Spinal cord (tissue), 10 donors: ENCODE data around the gene COA7. TPM values are rescaled to one million over a fixed set of nuclear protein-coding genes. Genes with fewer than 3 reads are reported as not detected.
"Not testable (repeated sequence)": the region's sequence is repeated elsewhere in the genome, so short reads cannot be mapped to it uniquely, and the experiment has no call there.

Experiments
- DNase-seq, 6 donors: peaks; one replicate each; pipeline versions ENCODE4 v3.0.0 to v3.0.0-alpha.2; 2013 to 2015; ENCODE audit warnings: low spot score in 6 of 6, low read depth in 4 of 6
- H3K27ac ChIP-seq: one replicate; pipeline ENCODE4 v1.5.1; 2013; ENCODE audit warnings: low read depth, low read length, control low read depth
- H3K27me3 ChIP-seq: one replicate; pipeline ENCODE4 v1.6.1; 2013; ENCODE audit warnings: low read length; ENCODE audit not compliant: control insufficient read depth, insufficient read depth
- H3K36me3 ChIP-seq: one replicate; pipeline ENCODE4 v1.6.1; 2013; ENCODE audit warnings: low read length; ENCODE audit not compliant: control insufficient read depth, insufficient read depth
- H3K4me1 ChIP-seq: one replicate; pipeline ENCODE4 v1.6.1; 2013; ENCODE audit warnings: low read length; ENCODE audit not compliant: control insufficient read depth, insufficient read depth
- H3K4me3 ChIP-seq: one replicate; pipeline ENCODE4 v1.5.1; 2013; ENCODE audit warnings: low read depth, low read length, control low read depth
- H3K9me3 ChIP-seq: one replicate; pipeline ENCODE4 v1.6.1; 2013; ENCODE audit warnings: low read length; ENCODE audit not compliant: control insufficient read depth, insufficient read depth
- WGBS: methylation state at CpG from one replicate; pipeline ENCODE4 v1.1.5; 2013; ENCODE audit warnings: missing lambda C conversion rate; ENCODE audit not compliant: insufficient coverage; 5-methylcytosine and 5-hydroxymethylcytosine counted together
- polyA plus RNA-seq, 2 donors: library from polyadenylated mRNA; unstranded; fragments of 120-200 nt; gene quantifications; one replicate each; pipeline ENCODE4 v1.2.1, GENCODE V29; 2013; ENCODE audit not compliant: insufficient read length in 2 of 2
- total RNA-seq, 2 donors: library from RNA; depleted of rRNA in 1 of 2; stranded (reverse); fragments of 120-200 nt in 1 of 2; fragments of >200 nt in 1 of 2; gene quantifications; one replicate each; pipeline versions ENCODE4 v1.2.3 to v1.2.4, GENCODE V29; 2013 to 2014
- donor health status: healthy.

The COA7 gene
- total and polyA plus RNA-seq, 4 donors, result 11.5 to 30.0 (median 21.3) TPM

GRCh38 chr1:52706941-52707926 lies 9.1 kb upstream of the COA7 start:
- H3K27ac ChIP-seq, result no peak overlapping the region
- H3K4me3 ChIP-seq, result no peak overlapping the region
- no peaks in the 10 kb centered on the region for H3K36me3 ChIP-seq
- WGBS, result 91% methylated on average over 10 of the region's 18 CpGs
- H3K27me3 ChIP-seq, result no peaks in the 10 kb centered on the region
- H3K9me3 ChIP-seq, result no peaks in the 10 kb centered on the region
- H3K4me1 ChIP-seq, result peaks cover 7% of the 10 kb centered on the region
- no peak for DNase-seq

GRCh38 chr1:52706136-52706670 lies 8.1 kb upstream of the COA7 start:
- H3K36me3 ChIP-seq, result no peaks in the 10 kb centered on the region
- H3K4me1 ChIP-seq, result peaks cover 7% of the 10 kb centered on the region
- DNase-seq, result no peak
- WGBS, result 81% methylated on average over 3 of the region's 6 CpGs
- no peak overlapping the region for H3K4me3 ChIP-seq
- no peak overlapping the region for H3K27ac ChIP-seq
- H3K27me3 ChIP-seq, result no peaks in the 10 kb centered on the region
- H3K9me3 ChIP-seq, result no peaks in the 10 kb centered on the region

GRCh38 chr1:52702886-52703787 lies 5.0 kb upstream of the COA7 start:
- H3K36me3 ChIP-seq, result no peaks in the 10 kb centered on the region
- peaks cover 7% of the 10 kb centered on the region for H3K4me1 ChIP-seq
- peak; percentile 76 to 98 (median 85) for DNase-seq
- H3K9me3 ChIP-seq, result no peaks in the 10 kb centered on the region
- peak overlapping the region; percentile 78 for H3K27ac ChIP-seq
- peak overlapping the region; percentile 72 for H3K4me3 ChIP-seq
- WGBS, result 4% methylated on average over 30 of the region's 35 CpGs
- no peaks in the 10 kb centered on the region for H3K27me3 ChIP-seq

- Histone ChIP-seq H3K27me3 (no peaks in the 10 kb centered on the region), H3K4me1 (peaks cover 9% of the 10 kb centered on the region), H3K36me3 (peaks cover 16% of the 10 kb centered on the region), H3K9me3 (no peaks in the 10 kb centered on the region), H3K4me3 (no peak overlapping the region), H3K27ac (no peak overlapping the region)
- WGBS, result 90% methylated on average over 6 of the region's 7 CpGs
- DNase-seq, result no peak
Measured at GRCh38 chr1:52695627-52696026, 2.5 kb downstream of the COA7 start.

- Histone ChIP-seq H3K4me3 (no peak overlapping the region), H3K27ac (no peak overlapping the region), H3K36me3 (peaks cover 22% of the 10 kb centered on the region), H3K4me1 (peaks cover 9% of the 10 kb centered on the region), H3K9me3 (no peaks in the 10 kb centered on the region), H3K27me3 (no peaks in the 10 kb centered on the region)
- no peak for DNase-seq
- WGBS, result 88% methylated on average over 1 of the region's 1 CpG
Measured at GRCh38 chr1:52693843-52694242, 4.3 kb downstream of the COA7 start.

- 100% methylated on average over 2 of the region's 10 CpGs for WGBS
- not testable (repeated sequence) for H3K4me1 ChIP-seq, H3K9me3 ChIP-seq, H3K27ac ChIP-seq, DNase-seq, H3K4me3 ChIP-seq, H3K27me3 ChIP-seq
- H3K36me3 ChIP-seq, result peaks cover 22% of the 10 kb centered on the region
Measured at GRCh38 chr1:52693351-52693750, 4.8 kb downstream of the COA7 start.

- Histone ChIP-seq H3K36me3 (peaks cover 25% of the 10 kb centered on the region), H3K27ac (no peak overlapping the region), H3K4me3 (no peak overlapping the region), H3K27me3 (no peaks in the 10 kb centered on the region), H3K4me1 (peaks cover 5% of the 10 kb centered on the region), H3K9me3 (no peaks in the 10 kb centered on the region)
- DNase-seq, result no peak
- 100% methylated on average over 1 of the region's 4 CpGs for WGBS
Measured at GRCh38 chr1:52692697-52693096, 5.5 kb downstream of the COA7 start.

GRCh38 chr1:52691821-52692220 lies 6.3 kb downstream of the COA7 start:
- H3K9me3 ChIP-seq, result no peaks in the 10 kb centered on the region
- DNase-seq, result no peak
- no peaks in the 10 kb centered on the region for H3K27me3 ChIP-seq
- H3K4me3 ChIP-seq, result no peak overlapping the region
- H3K36me3 ChIP-seq, result peaks cover 29% of the 10 kb centered on the region
- 97% methylated on average over 3 of the region's 3 CpGs for WGBS
- no peaks in the 10 kb centered on the region for H3K4me1 ChIP-seq
- H3K27ac ChIP-seq, result no peak overlapping the region

- Histone ChIP-seq H3K9me3 (no peaks in the 10 kb centered on the region), H3K27ac (no peak overlapping the region), H3K36me3 (peaks cover 28% of the 10 kb centered on the region), H3K4me1 (peaks cover 2% of the 10 kb centered on the region), H3K27me3 (no peaks in the 10 kb centered on the region), H3K4me3 (no peak overlapping the region)
- WGBS, result 93% methylated on average over 2 of the region's 5 CpGs
- DNase-seq, result no peak
Measured at GRCh38 chr1:52686830-52687229, 11.3 kb downstream of the COA7 start.
